Retinal pigment epithelial cell (primary cell): ENCODE measurements around the gene ZNHIT2.
A peak's percentile ranks its signal among the peaks of the same experiment; 100 is the strongest.

Experiments used
- DNase-seq: peaks from one replicate; pipeline ENCODE4 v3.0.0-alpha.2; 2010; ENCODE audit warnings: low read depth
- H3K4me3 ChIP-seq: 2 replicates; pipeline ENCODE4 v1.5.1; 2011; ENCODE audit warnings: mild to moderate bottlenecking, low read length, control low read depth, moderate library complexity
- TF ChIP-seq, protein P1 (sequence below): conservative IDR thresholded peaks from 2 replicates; pipeline ENCODE4 v1.5.1; 2011; ENCODE audit warnings: low read depth, low read length, control low read depth, inconsistent platforms

The ZNHIT2 gene

DNA sequence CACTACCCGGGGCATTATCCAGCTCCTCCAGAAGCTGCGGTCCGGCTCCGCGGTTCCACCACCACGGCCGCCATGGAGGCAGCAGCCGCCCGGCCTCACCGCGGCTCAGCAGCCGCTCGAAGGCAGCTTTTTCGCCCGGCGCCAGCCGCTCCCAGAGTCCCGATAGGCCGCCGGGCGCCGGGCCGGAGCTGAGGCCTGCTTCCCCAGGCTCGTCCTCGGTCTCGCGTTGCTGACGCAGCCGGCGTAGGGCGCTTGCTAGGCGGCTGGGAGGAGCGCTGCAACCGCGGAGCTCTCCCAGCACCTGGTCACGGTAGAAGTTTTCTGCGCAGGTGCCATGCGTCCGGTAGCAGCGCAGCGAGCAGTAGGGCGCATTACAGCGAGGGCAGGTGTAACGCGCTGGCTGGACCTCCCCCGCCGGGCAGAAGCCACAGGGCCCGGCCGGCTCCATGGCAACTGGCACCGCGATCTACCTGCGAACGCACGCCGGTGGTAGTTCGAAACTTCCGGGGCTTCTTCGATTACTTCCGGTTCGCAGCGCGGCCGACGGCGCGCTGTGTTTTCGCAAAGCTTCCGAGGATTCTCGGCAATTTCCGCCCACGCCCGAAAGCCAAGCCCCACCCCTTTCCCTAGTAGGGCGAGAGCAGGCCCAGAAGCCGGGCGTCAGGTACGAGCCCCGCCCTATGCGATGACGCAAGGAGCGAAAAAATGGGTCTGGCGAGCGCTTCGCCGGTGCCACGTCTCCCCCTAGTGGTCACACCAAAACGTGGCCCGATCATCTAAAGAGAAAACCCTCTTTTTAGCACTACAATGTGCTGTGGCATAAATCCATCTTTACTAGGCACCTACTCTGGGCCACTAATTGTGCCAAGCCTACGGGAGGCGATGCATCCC, at the start of gene ZNHIT2:
TSS of gene ZNHIT2 (minus strand) at position 496 of the 891 bp plus-strand sequence. CDS start at position 448, 48 bp downstream.
- TF ChIP-seq, protein P1, sequence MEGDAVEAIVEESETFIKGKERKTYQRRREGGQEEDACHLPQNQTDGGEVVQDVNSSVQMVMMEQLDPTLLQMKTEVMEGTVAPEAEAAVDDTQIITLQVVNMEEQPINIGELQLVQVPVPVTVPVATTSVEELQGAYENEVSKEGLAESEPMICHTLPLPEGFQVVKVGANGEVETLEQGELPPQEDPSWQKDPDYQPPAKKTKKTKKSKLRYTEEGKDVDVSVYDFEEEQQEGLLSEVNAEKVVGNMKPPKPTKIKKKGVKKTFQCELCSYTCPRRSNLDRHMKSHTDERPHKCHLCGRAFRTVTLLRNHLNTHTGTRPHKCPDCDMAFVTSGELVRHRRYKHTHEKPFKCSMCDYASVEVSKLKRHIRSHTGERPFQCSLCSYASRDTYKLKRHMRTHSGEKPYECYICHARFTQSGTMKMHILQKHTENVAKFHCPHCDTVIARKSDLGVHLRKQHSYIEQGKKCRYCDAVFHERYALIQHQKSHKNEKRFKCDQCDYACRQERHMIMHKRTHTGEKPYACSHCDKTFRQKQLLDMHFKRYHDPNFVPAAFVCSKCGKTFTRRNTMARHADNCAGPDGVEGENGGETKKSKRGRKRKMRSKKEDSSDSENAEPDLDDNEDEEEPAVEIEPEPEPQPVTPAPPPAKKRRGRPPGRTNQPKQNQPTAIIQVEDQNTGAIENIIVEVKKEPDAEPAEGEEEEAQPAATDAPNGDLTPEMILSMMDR: peak; percentile 92
- DNase-seq: peak; percentile 92
- H3K4me3 ChIP-seq: peak within 1 kb of the TSS; percentile 79

DNA sequence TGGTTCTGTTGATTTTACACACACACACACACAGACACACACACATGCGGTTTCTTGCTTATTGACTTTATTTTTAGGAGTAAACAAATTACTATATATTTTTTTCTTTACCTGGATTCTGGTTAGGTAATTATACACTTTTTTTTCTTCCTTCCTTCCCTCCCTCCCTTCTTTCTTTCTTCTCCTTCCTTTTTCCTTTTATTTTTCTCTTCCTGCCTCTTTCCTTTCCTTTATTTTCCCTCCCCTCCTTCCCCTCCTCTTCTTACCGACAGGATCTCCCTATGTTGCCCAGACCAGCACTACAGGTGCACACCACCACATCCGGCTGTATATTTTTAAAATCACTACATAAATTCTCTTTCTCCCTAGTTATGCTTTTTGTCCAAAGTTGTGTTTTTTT, 49.4 kb upstream of the ZNHIT2 start:
- TF ChIP-seq, protein P1: no peak
- no peak for DNase-seq
- H3K4me3 ChIP-seq: no peak overlapping the region

DNA sequence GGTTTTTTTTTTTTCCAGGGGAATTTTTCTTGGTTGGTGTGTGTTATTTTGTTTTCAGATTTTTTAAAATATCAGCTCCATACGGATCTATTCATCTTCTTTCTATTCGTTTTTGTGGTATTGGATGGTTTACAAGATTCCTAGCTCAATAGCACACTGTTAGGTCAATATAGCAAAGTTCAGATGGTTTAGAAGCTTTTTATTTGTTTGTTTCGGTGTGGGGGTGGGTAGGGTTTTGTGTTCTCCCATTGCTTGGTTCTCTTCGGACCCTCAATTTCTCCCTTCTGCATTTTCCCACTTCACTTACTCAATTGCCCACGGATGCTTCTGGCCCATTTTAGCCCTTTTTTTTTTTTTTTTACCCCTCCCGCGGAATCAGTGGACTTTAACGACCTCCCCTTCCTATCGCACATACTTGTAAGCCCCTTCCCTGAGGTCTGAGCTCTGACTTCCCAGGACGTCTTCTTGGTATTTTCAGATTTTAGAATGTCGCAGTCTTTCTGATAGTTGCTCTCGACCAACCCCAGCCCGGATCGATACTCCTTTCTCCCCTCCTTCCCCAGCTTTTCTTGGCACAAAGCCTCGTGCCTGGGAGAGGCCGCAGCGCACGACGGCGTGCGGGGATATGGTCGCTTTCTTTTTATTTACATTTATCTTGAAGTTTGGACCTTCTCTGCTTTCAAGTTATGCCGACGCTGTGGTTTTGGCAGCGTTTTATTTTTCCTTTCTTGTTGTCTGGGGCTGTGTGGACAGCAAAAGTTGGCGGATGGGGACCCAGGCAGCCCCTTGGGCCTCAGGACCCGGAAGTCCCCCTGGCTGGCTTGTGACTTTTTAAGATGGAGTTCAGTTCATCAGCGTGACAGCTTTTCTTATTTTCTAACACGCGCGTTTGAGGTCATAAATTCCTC, 48.2 kb upstream of the ZNHIT2 start:
- TF ChIP-seq, protein P1: no peak
- no peak overlapping the region for H3K4me3 ChIP-seq
- DNase-seq: no peak

DNA sequence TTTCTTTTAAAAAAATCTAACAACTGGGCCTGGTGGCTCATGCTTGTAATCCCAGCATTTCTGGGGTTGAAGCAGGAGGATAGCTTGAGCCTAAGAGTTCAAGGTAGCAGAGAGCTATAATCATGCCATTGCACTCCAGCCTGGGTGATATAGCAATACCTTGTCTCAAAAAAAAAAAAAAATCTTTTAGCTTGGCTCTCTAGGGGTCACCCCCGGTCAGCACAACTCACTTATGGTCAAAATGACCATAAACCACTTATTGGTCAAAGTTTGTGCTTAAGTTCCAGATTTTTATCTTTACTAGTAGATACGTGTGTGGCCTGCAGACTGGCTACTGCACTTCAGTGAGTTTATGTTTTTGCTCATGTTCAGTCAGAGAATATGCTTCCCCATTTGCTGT, 46.2 kb upstream of the ZNHIT2 start:
- no peak overlapping the region for H3K4me3 ChIP-seq
- TF ChIP-seq, protein P1: no peak
- DNase-seq: no peak

DNA sequence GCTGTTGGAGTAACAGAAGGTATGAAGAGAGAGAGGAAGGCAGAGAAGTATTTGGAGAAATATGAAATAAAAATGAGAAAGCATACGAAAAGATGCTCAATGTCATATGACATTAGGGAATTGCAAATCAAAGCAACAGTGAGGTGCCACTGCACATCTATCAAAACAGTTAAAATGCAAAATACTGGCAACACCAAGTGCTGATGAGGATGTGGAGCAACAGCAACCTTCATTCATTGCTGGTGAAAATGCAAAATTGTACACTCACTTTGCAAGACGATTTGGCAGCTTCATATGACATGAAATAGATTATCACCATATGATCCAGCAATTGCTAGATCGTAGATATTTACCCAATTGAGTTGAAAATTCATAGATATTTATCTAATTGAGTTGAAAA, 43.1 kb upstream of the ZNHIT2 start:
- DNase-seq: no peak

DNA sequence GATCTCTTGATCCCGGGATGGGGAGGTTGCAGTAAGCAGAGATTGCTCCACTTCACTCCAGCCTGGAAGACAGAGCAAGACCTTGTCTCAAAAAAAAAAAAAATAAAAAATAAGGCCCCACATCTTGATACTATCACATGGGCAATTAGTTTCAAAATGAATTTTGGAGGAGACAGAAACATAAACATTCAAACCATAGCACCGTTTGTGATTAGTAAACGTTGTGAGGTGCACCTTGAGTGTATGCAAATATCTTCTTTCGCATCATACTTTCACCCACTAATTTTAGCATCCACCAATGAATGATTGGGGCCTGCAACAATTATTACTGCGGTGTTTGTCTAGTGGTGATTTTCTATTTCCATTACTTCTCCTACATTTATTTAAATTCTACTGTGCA, 41.5 kb upstream of the ZNHIT2 start:
- no peak for DNase-seq
- TF ChIP-seq, protein P1: no peak
- no peak overlapping the region for H3K4me3 ChIP-seq

More for the DNA sequence above, 43.1 kb upstream of the ZNHIT2 start:
- TF ChIP-seq, protein P1: no peak
- no peak overlapping the region for H3K4me3 ChIP-seq
